ENCODE data around the gene PRR30. TPM values are rescaled to one million over a fixed set of nuclear protein-coding genes. Genes with fewer than 3 reads are reported as not detected.

The PRR30 gene
- total and polyA plus RNA-seq, 2 experiments from 2014 or later: not detected

GRCh38 chr2:27179344-27180000 lies 40.3 kb upstream of the PRR30 start:
- Mint-ChIP-seq H3K27me3 (ENCODE audit: insufficient read depth, low read depth, poor library complexity) (no peaks in the 10 kb centered on the region), H3K4me3 (no peak overlapping the region), H3K27ac (no peak overlapping the region), H3K36me3 (ENCODE audit: low read depth) (no peaks in the 10 kb centered on the region), H3K4me1 (peaks cover 3% of the 10 kb centered on the region; the same call in 1 of the 3 replicates), H3K9me3 (no peaks in the 10 kb centered on the region)
- TF ChIP-seq STAT1 (IDR thresholded peaks at IDR 0.05; ENCODE audit: unreplicated experiment) (no peak), ZNF114 (CRISPR knock-in tag; IDR thresholded peaks at IDR 0.05) (no peak), JUNB (IDR thresholded peaks at IDR 0.05; ENCODE audit: unreplicated experiment) (no peak), EZH2 (IDR thresholded peaks at IDR 0.05; ENCODE audit: low read depth, unreplicated experiment) (no peak), CTCF (conservative IDR thresholded peaks at IDR 0.05; ENCODE audit: low read depth in 2 of 2) (no peak), EZH2phosphoT487 (IDR thresholded peaks at IDR 0.05; ENCODE audit: unreplicated experiment) (no peak), REST (IDR thresholded peaks at IDR 0.05; ENCODE audit: unreplicated experiment) (no peak), ZNF462 (CRISPR knock-in tag; IDR thresholded peaks at IDR 0.05) (no peak), CREB1 (CRISPR knock-in tag; IDR thresholded peaks at IDR 0.05; ENCODE audit: low read depth) (no peak), ZNF331 (CRISPR knock-in tag; IDR thresholded peaks at IDR 0.05; ENCODE audit: low read depth) (no peak), POLR2AphosphoS5 (IDR thresholded peaks at IDR 0.05; ENCODE audit: low read depth) (no peak), NANOG (IDR thresholded peaks at IDR 0.05; ENCODE audit: borderline replicate concordance) (no peak), ETS1 (IDR thresholded peaks at IDR 0.05) (no peak)
- DNase-seq (ENCODE audit: low spot score): no peak
- ATAC-seq: no peak
- H3K9me2 ChIP-seq (ENCODE audit: insufficient read depth): no peaks in the 10 kb centered on the region
- no peak overlapping the region for H3K4me2 ChIP-seq
- no peaks in the 10 kb centered on the region for H3K27me3 ChIP-seq (ENCODE audit: insufficient read depth)
- H3K4me1 ChIP-seq (ENCODE audit: insufficient read depth): no peaks in the 10 kb centered on the region
- H3F3A ChIP-seq (replicated peaks; ENCODE audit: low read depth): no peaks in the 10 kb centered on the region
- no peaks in the 10 kb centered on the region for H3K79me2 ChIP-seq (replicated peaks; ENCODE audit: insufficient read depth)
- no peak overlapping the region for H3K4me3 ChIP-seq
- no peak overlapping the region for H3K27ac ChIP-seq (ENCODE audit: low read depth)
- no peak overlapping the region for H2AFZ ChIP-seq
- H4K20me1 ChIP-seq (replicated peaks; ENCODE audit: insufficient read depth): no peaks in the 10 kb centered on the region
- no peaks in the 10 kb centered on the region for H3K36me3 ChIP-seq (ENCODE audit: insufficient read depth)
